NCI-H526 (cell line): ENCODE results near the gene SEMA4D.

Source experiments
- DNase-seq, 2 experiments: peaks; one replicate each; lab custom pipeline; 2025; lab: John Stamatoyannopoulos, UW

SEMA4D gene

DNA sequence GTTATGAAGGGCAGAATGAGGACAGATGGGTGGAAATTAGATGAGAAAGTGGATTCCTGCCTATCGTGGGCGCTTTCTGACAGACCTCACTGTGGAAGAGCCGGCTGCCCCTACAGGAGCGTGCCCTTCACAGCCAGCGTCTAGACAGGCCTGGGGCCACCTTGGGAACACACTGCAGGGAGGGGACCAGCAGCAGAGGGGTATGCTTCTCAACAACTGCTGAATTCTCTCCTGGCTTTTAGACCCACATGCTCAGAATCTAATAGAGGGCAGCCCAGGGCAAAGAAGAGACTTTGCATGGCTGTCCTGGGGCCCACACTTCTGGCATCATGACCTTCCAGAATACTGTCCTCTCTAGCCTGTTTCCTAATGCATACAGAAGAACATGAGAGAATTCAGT, 2.1 kb upstream of the SEMA4D start:
- no peak for DNase-seq

- no peak for DNase-seq
These were observed 1.1 kb upstream of the SEMA4D start for GRCh38 chr9:89498852-89499480.

DNA sequence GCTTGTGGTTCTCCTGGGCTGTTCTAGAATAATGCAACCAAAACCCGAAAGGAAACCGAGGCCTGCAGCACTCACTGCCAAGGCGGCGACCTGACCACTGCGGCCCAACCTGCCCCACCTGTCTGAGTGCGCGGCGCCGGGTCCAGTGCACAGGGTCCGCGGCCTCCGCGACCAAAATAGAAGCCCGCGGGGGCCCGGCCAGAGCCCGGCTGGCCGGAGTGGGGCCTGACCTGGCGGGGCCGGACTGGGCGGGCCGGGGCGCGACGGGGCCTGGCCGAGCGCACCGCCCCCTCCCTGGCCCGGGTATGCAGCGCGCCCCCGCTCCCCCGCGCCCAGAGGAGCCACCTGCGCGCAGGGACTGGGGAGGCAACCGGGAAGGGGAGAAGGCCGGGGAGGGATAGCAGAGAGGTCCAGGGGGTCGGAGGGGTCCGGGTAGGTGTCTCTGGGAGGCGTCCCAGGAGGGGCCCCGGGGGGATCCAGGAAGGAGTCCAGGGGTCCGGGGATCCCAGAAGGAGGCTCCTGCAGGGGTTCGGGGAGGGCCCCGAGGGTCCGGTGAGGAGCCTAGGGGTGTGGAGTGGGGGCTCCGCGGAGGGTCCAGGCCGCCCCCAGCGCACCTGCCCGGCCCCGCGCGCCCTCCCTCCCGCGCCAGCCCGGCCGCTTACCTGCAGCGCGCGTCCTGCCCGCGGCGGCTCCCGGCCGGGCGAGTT, 503 bp downstream of the SEMA4D start:
- peak in 1 of 2 experiments; percentile 39 for DNase-seq

GRCh38 chr9:89496645-89497256, 1.2 kb downstream of the SEMA4D start:
- DNase-seq: no peak

GRCh38 chr9:89495824-89496560, 1.9 kb downstream of the SEMA4D start:
- DNase-seq: no peak

DNA sequence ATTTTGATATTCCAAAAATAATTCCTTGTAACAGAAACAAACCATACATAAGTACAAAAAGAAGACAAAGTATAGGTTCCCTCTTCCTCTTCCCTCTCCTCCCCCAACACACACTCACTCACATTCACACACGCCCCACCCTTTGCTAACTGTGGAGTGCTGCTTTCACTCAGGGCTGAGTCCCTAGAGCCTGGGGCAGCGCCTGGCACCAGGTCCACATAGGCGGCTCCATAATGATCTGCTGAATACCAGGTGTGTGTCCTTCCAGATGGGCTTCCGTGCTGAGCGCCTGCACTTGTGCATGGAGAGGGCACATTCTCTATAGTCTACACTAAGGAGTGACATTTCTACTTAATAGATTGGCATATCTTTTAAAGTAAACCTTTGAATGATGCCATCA, 3.7 kb downstream of the SEMA4D start:
- no peak for DNase-seq

- DNase-seq: no peak
These were observed 4.2 kb downstream of the SEMA4D start for GRCh38 chr9:89493671-89494070.

DNA sequence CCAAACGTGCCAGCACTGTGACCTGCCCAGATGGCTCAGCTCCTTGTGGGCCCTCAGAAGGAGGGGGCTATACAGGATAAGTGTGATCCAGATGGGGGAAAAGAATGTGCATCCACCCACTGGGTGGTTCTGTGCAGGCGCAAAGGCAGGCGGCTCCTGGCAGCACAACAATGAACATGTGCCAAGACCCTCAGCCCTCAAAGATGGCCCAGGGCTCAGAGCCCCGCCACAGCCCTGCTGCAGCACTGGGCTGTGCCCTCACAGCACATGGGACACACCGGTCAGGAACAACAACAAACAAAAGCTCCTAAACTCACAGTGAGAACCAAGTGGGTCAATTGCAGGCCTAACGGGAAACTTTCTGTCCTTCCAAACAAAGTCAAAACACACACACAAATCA, 4.7 kb downstream of the SEMA4D start:
- DNase-seq: no peak

DNA sequence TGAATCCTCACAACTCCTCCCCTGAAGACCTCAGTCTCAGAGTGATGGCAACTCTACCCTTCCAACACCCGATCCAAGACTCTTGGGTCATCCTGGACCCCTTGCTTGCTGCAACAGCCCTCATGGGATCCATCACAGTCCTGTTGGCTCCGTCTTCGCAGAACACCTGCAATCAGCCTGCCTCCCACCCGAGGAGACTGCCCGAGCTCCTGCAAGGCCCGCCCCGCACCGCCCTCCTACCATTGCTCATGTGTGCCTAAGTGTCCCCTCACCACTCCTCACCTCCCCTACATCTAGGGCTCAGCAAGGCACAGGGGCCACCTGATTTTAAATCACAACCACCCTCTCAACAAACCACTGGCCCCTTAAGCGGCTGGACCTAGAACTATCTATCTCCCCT, 5.3 kb downstream of the SEMA4D start:
- no peak for DNase-seq

- no peak for DNase-seq
These were observed 6.2 kb downstream of the SEMA4D start for GRCh38 chr9:89491694-89492093.

GRCh38 chr9:89489548-89490530, 8.1 kb downstream of the SEMA4D start:
- no peak for DNase-seq

- no peak for DNase-seq
These were observed 9.0 kb downstream of the SEMA4D start for GRCh38 chr9:89488936-89489335.

- no peak for DNase-seq
These were observed 9.8 kb downstream of the SEMA4D start for GRCh38 chr9:89488131-89488530.

DNA sequence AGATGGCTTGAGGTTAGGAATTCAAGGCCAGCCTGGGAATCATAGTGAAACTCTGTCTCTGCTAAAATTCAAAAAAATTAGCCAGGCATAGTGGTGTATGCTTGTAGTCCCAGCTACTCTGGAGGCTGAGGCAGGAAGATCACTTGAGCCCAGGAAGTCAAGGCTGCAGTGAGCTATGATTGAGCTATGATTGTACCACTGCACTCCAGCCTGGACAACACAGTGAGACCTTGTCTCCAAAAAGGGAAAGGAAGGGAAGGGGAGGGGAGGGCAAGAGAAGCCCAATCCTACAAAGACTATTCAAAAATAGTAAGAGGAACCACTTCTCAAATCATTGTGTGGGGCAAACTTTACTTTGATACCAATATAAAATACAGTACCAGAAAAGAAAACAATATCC, 11.2 kb downstream of the SEMA4D start:
- DNase-seq: no peak

DNA sequence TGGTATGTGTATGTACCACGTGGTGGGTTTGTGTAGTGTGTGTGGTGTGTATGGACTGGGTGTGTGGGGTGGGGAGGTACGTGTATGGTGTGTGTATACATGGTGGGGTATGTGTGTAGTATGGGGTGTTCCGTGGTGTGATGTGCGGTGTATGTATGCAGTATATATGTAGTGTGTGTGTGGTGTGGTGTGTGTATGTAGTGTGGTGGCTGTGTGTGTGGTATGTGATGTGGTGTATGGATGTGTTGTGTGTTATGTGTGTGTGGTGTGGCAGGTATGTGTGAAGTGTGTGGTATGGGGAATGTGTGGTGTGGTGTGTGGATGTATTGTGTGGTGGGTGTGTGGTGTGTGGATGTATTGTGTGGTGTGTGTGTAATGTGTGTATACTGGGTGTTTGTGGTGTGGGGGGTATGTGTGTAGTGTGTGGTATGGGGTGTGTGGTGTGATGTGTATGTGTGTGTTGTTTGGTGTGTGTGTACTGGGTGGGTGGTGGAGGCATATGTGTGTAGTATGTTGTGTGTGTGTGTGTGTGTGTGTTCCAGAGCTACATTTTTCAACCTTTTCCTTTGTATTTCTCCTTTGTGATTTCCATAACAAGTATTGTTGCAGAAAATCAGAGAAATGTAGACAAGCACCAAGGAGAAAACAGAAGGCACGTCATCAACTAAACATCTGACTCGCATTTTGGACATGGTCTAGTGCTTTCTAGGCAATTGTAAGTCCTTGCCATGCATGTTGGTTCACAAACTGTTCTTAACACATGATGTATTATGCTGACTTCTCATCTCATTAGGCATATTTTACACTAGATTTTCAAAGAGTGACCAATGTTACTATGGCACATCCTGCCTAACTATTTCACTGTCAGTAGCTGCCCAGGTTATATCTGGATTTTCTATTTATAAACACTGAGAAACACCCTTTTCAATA, 13.2 kb downstream of the SEMA4D start:
- DNase-seq: no peak

GRCh38 chr9:89483592-89484474, 14.1 kb downstream of the SEMA4D start:
- DNase-seq: no peak

DNA sequence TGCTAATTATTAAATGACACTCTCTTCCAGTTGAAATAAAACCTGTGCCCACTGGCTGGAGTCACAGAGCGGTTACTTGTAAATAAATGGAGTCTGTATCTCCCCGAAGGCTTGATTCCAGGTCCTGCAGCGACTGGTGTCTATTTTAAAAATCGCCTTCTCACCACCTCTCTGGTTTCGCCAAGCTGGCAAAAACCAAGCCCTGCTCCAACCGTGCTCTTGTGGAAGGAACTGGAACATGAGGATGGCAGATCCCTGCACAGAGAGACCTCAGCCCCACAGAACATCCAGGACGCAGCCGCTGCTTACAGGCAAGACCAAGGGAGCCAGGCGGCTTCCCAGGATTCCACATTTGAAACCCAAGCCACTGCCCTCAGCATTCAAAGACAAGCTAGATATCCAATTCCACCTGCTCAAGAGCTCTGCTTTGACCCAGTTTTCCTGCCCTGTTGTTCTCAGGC, 15.0 kb downstream of the SEMA4D start:
- no peak for DNase-seq

GRCh38 chr9:89482056-89482851, 15.7 kb downstream of the SEMA4D start:
- no peak for DNase-seq

DNA sequence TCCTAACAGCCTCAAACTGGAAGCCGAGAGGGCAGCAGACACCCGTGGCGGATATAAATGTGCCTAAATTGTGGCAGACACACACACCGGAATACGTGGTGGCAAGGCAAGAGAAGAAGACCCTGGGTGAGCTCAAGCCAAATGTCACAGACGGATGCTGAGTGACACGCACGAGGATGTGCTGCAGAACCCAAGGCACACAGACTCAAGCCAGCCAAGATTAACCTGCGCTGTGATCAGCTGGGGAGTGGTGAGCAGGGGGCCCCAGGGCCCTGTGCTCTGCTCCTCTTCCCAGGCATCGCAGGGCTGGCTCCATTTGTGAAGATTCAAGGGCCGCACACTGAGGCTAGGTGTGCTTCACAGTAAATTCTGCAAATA, 16.4 kb downstream of the SEMA4D start:
- DNase-seq: no peak
